Hematopoietic multipotent progenitor cell treated with erythropoietin and hydrocortisone succinate and interleukin-3 and kit ligand, for 6 days (in vitro differentiated cells): ENCODE results near the gene PSME3IP1.

ENCODE experiments used
- DNase-seq: peaks from one replicate; pipeline ENCODE4 v3.0.0-alpha.2; 2015

Gene PSME3IP1

DNA sequence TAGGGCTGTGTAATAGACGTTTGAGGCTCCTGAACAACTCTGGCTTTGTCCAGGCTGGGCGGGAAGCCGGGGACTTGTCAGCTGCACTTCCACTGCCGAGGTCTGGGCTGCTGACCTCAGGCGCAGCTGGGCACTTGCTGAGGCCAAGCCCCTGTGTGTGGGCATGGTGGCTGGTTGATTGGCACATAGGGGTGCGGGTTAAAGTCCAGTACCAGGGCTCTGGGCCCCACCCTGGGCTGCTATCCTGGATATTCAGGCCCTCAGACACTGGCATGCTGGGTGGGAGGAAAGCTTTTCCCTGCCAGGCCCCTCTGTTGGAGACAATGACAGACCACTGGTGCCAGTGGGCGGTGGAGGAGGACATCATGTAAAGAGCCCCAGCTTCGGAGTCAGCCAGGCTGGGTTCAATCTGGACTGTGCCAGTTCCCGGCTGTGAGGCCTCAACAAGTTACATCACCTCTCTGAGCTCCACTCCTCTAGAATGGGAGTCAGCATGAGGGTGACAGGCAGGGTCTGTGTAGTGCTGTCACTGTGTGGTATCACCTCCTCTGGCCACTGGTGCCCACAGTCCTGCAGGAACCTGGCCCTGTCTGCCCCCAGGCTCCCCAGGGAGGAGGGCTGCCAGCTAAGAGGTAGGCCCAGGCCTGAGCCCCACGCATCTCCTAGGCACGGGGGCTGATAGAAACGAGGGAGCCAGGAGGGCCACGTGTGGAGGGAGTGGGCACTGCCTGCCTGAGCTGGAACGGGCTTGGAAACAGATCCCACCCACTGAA lies 42.5 kb downstream of the PSME3IP1 start:
- DNase-seq = no peak

DNA sequence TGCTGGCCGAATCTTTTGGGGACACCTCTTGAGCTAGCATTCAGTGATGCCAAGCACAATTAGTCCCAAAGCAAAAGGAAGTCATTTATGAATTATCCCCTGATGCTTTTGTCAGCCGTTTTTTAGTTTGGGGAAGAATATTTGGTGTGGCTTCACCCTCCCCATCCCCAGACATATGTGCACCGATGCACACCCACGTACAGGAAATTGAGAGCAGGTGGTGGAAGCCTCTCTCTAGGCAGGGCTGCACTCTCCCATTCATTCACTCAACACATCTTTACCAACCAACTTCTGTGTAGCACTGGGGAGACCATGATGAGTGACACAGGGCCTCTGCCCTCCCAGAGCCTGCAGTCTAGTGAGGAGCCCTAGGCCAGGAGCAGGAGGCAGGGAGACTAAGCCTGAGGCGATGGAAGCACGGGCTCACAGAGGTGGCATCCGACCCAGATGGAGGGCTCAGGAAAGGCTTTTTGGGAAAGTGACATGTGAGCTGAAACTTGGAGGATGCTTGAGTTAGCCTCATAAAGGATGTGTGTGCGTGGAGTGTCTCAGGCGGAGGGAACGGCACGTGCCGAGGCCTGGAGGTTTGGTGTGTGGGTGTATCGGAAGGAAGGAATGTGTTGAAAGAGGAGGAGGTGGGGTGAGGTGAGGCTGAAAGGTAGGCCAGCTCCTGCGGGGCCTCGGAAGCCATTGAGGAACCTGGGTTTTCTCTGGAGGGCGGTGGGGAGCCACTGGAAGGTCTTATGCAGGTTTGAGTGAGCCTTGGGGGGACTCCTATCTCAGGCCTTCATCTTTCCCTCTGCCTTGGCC lies 43.8 kb downstream of the PSME3IP1 start:
- no peak for DNase-seq

GRCh38 chr16:57140931-57141668 lies 44.7 kb downstream of the PSME3IP1 start:
- no peak for DNase-seq

- no peak for DNase-seq
These were observed 47.4 kb downstream of the PSME3IP1 start for GRCh38 chr16:57138281-57138935.

- DNase-seq = no peak
These were observed 48.1 kb downstream of the PSME3IP1 start for GRCh38 chr16:57137566-57138273.

GRCh38 chr16:57137043-57137442 lies 48.8 kb downstream of the PSME3IP1 start:
- DNase-seq = no peak

DNA sequence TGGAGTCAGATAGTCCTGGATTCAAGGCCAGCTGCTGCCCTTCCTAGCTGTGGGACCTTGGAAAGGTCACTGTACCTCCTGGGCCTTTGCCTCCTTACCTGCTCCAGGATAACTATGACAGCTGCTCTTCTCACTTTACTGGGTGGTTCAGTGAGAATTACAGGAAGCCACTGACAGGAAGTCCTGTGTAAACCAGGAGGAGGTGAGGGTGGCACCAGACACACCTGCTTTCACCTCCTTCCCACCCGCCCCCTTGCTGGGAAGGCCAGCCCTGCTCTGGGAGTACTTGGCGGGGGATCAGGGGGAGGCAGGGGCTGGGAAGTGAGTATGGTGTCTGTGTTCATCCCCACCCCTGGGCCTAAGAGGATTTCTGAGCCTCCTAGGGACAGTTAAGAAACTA lies 50.9 kb downstream of the PSME3IP1 start:
- no peak for DNase-seq

GRCh38 chr16:57133886-57134285 lies 52.0 kb downstream of the PSME3IP1 start:
- no peak for DNase-seq

- DNase-seq = no peak
These were observed 52.8 kb downstream of the PSME3IP1 start for GRCh38 chr16:57133031-57133430.

- DNase-seq = no peak
These were observed 53.4 kb downstream of the PSME3IP1 start for GRCh38 chr16:57132470-57132869.

- no peak for DNase-seq
These were observed 54.4 kb downstream of the PSME3IP1 start for GRCh38 chr16:57131351-57131970.

GRCh38 chr16:57130950-57131321 lies 54.9 kb downstream of the PSME3IP1 start:
- DNase-seq = no peak

- DNase-seq = no peak
These were observed 57.0 kb downstream of the PSME3IP1 start for GRCh38 chr16:57128771-57129389.

DNA sequence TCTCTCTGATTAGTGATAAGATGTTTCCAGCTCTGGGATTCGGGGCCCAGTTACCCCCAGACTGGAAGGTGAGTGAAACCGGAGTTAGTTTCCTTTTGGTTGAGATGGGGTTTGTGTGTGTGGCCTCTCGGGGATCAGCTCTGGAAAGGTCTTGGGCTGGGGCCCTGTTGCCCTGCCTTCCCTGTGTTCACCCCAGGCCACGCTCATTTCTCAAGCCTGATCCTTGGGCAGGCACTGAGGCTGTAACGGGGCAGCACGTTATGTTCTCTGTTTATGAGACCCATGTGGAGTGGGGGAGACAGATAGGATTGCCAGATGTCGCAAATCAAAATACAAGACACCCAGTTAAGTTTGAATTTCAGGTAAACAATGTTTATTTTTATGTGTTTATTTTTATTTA lies 58.0 kb downstream of the PSME3IP1 start:
- DNase-seq = no peak

- DNase-seq = no peak
These were observed 58.6 kb downstream of the PSME3IP1 start for GRCh38 chr16:57127037-57127763.

DNA sequence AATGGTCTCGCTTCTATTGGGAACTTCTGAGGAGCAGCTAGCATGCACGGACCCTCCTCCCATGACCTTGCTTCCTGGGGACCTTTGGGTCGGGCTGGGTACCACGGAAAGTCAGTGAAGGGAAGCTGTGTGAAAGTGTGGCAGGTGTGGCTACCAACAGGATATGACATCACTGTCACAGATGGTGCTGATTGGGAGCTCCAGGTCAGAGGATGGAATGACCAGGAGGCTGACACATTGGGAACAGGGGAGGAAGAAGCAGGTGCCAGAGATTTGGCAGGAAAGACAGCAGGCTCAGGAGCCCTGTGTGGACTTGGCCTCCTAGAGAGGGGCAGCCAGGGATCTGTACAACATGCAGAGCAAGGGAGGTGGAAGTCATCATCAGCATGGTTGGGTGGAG lies 59.4 kb downstream of the PSME3IP1 start:
- no peak for DNase-seq

- no peak for DNase-seq
These were observed 59.9 kb downstream of the PSME3IP1 start for GRCh38 chr16:57125969-57126368.

GRCh38 chr16:57125376-57125775 lies 60.5 kb downstream of the PSME3IP1 start:
- DNase-seq = no peak

GRCh38 chr16:57123974-57124674 lies 61.7 kb downstream of the PSME3IP1 start:
- DNase-seq = no peak
